Lower leg skin (tissue), 4 donors: ENCODE measurements around the gene E2F7. TPM values are rescaled to one million over a fixed set of nuclear protein-coding genes. Genes with fewer than 3 reads are reported as not detected.
A peak's percentile ranks its signal among the peaks of the same experiment; 100 is the strongest.

Experiments
- DNase-seq, 2 donors: peaks; one replicate each; pipeline ENCODE4 v3.0.0-alpha.2; 2019; ENCODE audit warnings: low spot score in 2 of 2
- H3K4me3 ChIP-seq: fragments of 200-600 bp; sonication (generic); 2 replicates; pipeline ENCODE4 v1.5.1; 2017; ENCODE audit warnings: mild to moderate bottlenecking, low read depth; ENCODE audit not compliant: poor library complexity, severe bottlenecking
- POLR2A ChIP-seq, 2 donors: fragments of 450-650 bp; IDR thresholded peaks; one replicate each; pipeline ENCODE4 v1.6.1; 2016 to 2017; ENCODE audit warnings: antibody characterized with exemption in 2 of 2, mild to moderate bottlenecking in 1 of 2, moderate library complexity in 1 of 2
- WGBS, 2 donors: methylation state at CpG; one replicate each; pipeline ENCODE4 v1.1.5; 2018; 5-methylcytosine and 5-hydroxymethylcytosine counted together
- intact Hi-C: fragments of 100-400 bp; cut with DNase I; formaldehyde crosslinking; loops from one replicate; pipeline ENCODE4 v1.15.0; 2023; ENCODE audit warnings: low total_unique reads
- total RNA-seq, 4 donors: library from RNA; depleted of rRNA; stranded (reverse); fragments of >200 nt; gene quantifications; one replicate each; pipeline ENCODE4 v1.1.0, GENCODE V29; 2016
- TF ChIP-seq, protein P1 (sequence below), 3 donors: fragments of 450-650 bp; IDR thresholded peaks; one replicate each; pipeline ENCODE4 v1.5.1; 2016; ENCODE audit warnings: antibody characterized with exemption in 3 of 3, mild to moderate bottlenecking in 3 of 3, moderate library complexity in 2 of 3

Gene E2F7, protein sequence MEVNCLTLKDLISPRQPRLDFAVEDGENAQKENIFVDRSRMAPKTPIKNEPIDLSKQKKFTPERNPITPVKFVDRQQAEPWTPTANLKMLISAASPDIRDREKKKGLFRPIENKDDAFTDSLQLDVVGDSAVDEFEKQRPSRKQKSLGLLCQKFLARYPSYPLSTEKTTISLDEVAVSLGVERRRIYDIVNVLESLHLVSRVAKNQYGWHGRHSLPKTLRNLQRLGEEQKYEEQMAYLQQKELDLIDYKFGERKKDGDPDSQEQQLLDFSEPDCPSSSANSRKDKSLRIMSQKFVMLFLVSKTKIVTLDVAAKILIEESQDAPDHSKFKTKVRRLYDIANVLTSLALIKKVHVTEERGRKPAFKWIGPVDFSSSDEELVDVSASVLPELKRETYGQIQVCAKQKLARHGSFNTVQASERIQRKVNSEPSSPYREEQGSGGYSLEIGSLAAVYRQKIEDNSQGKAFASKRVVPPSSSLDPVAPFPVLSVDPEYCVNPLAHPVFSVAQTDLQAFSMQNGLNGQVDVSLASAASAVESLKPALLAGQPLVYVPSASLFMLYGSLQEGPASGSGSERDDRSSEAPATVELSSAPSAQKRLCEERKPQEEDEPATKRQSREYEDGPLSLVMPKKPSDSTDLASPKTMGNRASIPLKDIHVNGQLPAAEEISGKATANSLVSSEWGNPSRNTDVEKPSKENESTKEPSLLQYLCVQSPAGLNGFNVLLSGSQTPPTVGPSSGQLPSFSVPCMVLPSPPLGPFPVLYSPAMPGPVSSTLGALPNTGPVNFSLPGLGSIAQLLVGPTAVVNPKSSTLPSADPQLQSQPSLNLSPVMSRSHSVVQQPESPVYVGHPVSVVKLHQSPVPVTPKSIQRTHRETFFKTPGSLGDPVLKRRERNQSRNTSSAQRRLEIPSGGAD
- 1 to 10 TPM in 3 of 4 donors, under 1 TPM in 1; 0.71 to 2.0 (median 1.5) TPM for total RNA-seq

DNA sequence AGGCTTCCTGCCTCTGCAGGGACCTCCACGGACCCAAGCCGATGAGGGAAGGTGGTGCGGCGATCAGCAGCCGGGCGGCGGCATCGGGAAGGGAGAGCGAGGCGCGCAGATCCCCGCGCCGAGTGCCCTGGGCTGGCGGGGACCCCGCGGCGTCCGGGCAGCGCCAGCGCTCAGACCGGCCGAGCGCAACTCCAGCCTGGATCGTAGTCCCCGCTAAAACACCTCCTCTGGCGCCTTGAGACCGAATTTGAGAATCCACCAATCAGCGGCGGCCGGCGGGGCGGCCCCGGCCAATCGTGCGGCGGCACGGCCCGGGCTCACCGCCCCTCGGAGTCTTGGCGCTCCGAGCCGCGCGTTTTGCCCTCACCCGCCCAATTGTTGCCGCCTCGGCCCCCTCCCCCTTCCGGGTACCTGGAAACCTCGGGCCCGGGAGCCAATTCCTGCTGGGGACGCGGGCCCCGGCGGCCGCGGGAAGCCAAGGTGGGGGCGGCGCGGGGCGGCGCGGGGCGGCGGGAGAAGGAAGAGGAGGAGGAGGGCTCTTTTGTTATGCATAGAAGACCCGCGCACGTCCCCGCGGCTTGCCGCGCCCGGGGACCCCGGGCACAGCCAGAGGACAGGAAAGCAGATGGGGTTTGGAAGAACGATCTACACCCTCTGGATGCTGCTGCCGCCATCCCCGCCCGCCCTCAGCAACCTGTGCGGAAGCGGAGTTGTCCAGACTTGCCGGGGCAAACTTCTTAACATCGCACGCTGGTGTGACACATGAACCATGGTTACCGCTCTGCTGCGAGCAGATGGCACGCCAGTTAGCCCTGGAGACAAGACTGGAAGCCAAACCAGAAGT is at the start of gene E2F7:
E2F7 (minus strand) TSS at position 209 of the 844 bp plus-strand sequence. CDS start 934 bp downstream, outside the sequence.
- intact Hi-C loops, result loop anchor here (10.0 kb wide), 1 partner anchor 259 kb away; no protein-coding TSS in a partner anchor
- 0% methylated on average over 40 to 66 of the region's 87 CpGs for WGBS, 2 donors
- DNase-seq, result peak; percentile 69 to 96

DNA sequence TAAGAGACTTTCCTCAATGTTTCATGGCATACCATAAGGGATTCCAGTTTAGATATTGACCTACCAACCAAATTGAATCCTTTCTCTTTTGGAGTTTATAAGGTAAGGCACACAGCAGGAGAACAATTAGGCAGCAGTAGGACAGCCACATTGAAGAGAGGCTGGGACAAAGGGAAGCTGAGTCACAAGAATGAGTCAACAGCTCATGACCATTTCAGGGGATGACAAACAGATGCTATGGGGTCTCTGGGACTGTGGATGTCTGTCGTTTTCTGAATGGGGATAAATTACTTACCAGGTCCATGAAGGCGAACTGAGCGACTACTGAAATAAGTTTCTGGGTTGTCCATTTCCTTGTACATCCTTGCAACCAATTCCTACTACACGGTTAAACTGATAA is 48.6 kb upstream of the E2F7 start:
- DNase-seq, result no peak
- TF ChIP-seq, protein P1, sequence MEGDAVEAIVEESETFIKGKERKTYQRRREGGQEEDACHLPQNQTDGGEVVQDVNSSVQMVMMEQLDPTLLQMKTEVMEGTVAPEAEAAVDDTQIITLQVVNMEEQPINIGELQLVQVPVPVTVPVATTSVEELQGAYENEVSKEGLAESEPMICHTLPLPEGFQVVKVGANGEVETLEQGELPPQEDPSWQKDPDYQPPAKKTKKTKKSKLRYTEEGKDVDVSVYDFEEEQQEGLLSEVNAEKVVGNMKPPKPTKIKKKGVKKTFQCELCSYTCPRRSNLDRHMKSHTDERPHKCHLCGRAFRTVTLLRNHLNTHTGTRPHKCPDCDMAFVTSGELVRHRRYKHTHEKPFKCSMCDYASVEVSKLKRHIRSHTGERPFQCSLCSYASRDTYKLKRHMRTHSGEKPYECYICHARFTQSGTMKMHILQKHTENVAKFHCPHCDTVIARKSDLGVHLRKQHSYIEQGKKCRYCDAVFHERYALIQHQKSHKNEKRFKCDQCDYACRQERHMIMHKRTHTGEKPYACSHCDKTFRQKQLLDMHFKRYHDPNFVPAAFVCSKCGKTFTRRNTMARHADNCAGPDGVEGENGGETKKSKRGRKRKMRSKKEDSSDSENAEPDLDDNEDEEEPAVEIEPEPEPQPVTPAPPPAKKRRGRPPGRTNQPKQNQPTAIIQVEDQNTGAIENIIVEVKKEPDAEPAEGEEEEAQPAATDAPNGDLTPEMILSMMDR (IDR thresholded peaks at IDR 0.05), result no peak
- TF ChIP-seq POLR2A (IDR thresholded peaks at IDR 0.05), result no peak
- 83 to 88% methylated on average over 4 of the region's 4 CpGs for WGBS, 2 donors
- no peak overlapping the region for H3K4me3 ChIP-seq
- intact Hi-C loops, result no loop called here

More for the DNA sequence above, at the start of gene E2F7:
- peak within 1 kb of the TSS; percentile 69 for H3K4me3 ChIP-seq
- no peak for TF ChIP-seq POLR2A (IDR thresholded peaks at IDR 0.05)
- TF ChIP-seq, protein P1 (IDR thresholded peaks at IDR 0.05), result no peak

DNA sequence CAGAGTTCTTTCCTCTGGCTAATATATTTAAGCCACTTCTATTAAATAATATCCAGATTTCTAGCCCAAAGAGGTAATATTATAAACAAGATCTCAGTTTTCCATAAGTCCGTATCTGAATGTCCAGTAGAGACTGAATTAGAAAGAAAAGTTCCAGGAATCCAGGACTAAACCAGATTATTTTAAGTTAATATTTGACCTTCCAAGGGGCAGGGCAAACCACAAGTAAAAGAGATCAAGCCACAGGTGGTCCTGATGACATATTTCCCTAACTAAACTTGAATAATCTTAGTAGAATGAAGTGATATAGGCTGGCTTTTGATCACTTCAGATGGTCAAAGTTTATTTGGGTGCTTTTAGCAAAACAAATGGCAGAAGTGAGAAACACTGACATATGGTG is 43.3 kb upstream of the E2F7 start:
- no peak overlapping the region for H3K4me3 ChIP-seq
- DNase-seq, result no peak
- WGBS, 2 donors, result 82 to 93% methylated on average over 1 of the region's 1 CpG
- intact Hi-C loops, result no loop called here
- no peak for TF ChIP-seq POLR2A (IDR thresholded peaks at IDR 0.05)
- TF ChIP-seq, protein P1 (IDR thresholded peaks at IDR 0.05), result no peak

DNA sequence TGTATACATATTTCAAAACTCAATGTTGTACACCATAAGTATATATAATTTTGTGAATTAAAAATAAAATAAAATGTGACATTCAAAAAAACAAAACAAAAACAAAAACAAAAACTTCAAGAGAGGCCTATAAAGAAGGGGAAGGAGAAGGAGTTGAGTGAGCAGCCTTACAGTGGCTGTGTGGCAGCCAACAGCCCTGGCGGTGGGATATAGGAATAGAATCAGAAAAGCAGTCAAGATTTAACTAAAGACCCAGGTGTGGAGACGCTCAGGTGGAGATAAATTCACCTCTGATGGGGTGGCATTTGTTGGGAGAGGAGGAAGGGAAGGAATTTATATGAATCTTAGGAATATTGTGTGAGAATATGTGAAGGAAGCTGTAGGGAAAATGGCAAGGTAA is 41.8 kb upstream of the E2F7 start:
- TF ChIP-seq, protein P1 (IDR thresholded peaks at IDR 0.05), result no peak
- no peak for TF ChIP-seq POLR2A (IDR thresholded peaks at IDR 0.05)
- WGBS, 2 donors, result 81 to 82% methylated on average over 2 of the region's 2 CpGs
- no peak overlapping the region for H3K4me3 ChIP-seq
- no peak for DNase-seq
- intact Hi-C loops, result no loop called here

DNA sequence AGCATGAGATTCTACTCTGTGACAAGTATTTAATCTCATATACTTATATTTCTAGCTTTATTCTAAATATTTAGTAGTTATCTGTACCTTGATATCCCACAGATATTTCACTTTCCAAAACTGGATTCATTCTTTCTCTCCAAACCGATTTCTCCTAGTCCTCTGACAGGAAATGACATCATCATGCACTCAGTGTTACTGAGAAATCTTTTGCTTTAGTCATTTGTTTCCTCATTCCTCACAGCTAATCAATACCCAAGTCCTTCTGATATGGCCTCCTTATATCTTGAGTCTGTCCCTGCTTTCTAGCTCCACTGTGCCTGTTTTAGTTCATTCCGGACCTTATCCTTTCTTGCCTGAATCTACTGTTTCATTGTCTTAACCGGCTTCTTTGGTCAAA is 39.4 kb upstream of the E2F7 start:
- no peak for TF ChIP-seq POLR2A (IDR thresholded peaks at IDR 0.05)
- TF ChIP-seq, protein P1 (IDR thresholded peaks at IDR 0.05), result no peak
- no peak for DNase-seq
- intact Hi-C loops, result no loop called here
- WGBS, 2 donors, result 71 to 78% methylated on average over 3 of the region's 3 CpGs
- H3K4me3 ChIP-seq, result no peak overlapping the region
